ENCODE results near the gene EXOC6B.

DNA sequence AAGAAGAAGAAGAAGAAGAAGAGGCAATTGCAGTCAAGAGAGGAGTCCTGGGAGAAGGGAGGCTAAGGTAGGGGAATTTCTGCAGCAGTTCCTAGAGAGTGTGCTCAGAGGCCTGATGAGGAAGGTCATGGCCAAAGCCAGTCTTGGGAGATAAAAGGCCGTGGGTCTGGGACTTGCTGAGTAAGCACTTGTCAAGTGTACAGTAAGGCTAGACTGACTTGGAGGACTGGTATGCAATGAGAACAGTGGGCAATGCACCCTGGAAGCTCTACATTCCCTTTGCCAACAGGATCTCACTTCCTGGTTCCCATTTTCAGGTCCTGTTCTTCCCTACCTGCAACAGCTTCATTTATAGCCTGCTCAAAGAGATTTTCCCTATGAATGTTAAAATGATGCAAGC lies 649.6 kb downstream of the EXOC6B start:
- TF ChIP-seq, protein P1, sequence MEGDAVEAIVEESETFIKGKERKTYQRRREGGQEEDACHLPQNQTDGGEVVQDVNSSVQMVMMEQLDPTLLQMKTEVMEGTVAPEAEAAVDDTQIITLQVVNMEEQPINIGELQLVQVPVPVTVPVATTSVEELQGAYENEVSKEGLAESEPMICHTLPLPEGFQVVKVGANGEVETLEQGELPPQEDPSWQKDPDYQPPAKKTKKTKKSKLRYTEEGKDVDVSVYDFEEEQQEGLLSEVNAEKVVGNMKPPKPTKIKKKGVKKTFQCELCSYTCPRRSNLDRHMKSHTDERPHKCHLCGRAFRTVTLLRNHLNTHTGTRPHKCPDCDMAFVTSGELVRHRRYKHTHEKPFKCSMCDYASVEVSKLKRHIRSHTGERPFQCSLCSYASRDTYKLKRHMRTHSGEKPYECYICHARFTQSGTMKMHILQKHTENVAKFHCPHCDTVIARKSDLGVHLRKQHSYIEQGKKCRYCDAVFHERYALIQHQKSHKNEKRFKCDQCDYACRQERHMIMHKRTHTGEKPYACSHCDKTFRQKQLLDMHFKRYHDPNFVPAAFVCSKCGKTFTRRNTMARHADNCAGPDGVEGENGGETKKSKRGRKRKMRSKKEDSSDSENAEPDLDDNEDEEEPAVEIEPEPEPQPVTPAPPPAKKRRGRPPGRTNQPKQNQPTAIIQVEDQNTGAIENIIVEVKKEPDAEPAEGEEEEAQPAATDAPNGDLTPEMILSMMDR (IDR thresholded peaks at IDR 0.05) = no peak
- TF ChIP-seq, protein P2, sequence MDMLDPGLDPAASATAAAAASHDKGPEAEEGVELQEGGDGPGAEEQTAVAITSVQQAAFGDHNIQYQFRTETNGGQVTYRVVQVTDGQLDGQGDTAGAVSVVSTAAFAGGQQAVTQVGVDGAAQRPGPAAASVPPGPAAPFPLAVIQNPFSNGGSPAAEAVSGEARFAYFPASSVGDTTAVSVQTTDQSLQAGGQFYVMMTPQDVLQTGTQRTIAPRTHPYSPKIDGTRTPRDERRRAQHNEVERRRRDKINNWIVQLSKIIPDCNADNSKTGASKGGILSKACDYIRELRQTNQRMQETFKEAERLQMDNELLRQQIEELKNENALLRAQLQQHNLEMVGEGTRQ (CRISPR knock-in tag; IDR thresholded peaks at IDR 0.05) = no peak
- TF ChIP-seq ELF4 (CRISPR knock-in tag; IDR thresholded peaks at IDR 0.05; ENCODE audit: low read depth) (no peak), ATF1 (CRISPR knock-in tag; IDR thresholded peaks at IDR 0.05) (no peak), JUN (CRISPR knock-in tag; IDR thresholded peaks at IDR 0.05) (no peak), ZNF138 (CRISPR knock-in tag; conservative IDR thresholded peaks at IDR 0.05) (no peak)
- TF ChIP-seq, protein P3, sequence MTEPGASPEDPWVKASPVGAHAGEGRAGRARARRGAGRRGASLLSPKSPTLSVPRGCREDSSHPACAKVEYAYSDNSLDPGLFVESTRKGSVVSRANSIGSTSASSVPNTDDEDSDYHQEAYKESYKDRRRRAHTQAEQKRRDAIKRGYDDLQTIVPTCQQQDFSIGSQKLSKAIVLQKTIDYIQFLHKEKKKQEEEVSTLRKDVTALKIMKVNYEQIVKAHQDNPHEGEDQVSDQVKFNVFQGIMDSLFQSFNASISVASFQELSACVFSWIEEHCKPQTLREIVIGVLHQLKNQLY (CRISPR knock-in tag; IDR thresholded peaks at IDR 0.05) = no peak
- TF ChIP-seq, protein P4, sequence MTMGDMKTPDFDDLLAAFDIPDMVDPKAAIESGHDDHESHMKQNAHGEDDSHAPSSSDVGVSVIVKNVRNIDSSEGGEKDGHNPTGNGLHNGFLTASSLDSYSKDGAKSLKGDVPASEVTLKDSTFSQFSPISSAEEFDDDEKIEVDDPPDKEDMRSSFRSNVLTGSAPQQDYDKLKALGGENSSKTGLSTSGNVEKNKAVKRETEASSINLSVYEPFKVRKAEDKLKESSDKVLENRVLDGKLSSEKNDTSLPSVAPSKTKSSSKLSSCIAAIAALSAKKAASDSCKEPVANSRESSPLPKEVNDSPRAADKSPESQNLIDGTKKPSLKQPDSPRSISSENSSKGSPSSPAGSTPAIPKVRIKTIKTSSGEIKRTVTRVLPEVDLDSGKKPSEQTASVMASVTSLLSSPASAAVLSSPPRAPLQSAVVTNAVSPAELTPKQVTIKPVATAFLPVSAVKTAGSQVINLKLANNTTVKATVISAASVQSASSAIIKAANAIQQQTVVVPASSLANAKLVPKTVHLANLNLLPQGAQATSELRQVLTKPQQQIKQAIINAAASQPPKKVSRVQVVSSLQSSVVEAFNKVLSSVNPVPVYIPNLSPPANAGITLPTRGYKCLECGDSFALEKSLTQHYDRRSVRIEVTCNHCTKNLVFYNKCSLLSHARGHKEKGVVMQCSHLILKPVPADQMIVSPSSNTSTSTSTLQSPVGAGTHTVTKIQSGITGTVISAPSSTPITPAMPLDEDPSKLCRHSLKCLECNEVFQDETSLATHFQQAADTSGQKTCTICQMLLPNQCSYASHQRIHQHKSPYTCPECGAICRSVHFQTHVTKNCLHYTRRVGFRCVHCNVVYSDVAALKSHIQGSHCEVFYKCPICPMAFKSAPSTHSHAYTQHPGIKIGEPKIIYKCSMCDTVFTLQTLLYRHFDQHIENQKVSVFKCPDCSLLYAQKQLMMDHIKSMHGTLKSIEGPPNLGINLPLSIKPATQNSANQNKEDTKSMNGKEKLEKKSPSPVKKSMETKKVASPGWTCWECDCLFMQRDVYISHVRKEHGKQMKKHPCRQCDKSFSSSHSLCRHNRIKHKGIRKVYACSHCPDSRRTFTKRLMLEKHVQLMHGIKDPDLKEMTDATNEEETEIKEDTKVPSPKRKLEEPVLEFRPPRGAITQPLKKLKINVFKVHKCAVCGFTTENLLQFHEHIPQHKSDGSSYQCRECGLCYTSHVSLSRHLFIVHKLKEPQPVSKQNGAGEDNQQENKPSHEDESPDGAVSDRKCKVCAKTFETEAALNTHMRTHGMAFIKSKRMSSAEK (CRISPR knock-in tag; IDR thresholded peaks at IDR 0.05; ENCODE audit: borderline replicate concordance) = no peak
